Endothelial cell of umbilical vein (primary cell): Measurements from ENCODE around the gene CDC25A.

Experiments used
- CTCF ChIP-seq, 2 donors: IDR thresholded peaks; 1 replicate in 1 of 2; 2 replicates in 1 of 2; pipeline ENCODE4 v1.5.1; 2011; ENCODE audit warnings: low read length in 2 of 2, mild to moderate bottlenecking in 2 of 2, moderate library complexity in 2 of 2, control low read depth in 1 of 2, inconsistent platforms in 1 of 2, low read depth in 1 of 2; ENCODE audit not compliant: insufficient read depth in 1 of 2; ENCODE audit errors: extremely low read depth in 1 of 2
- EZH2 ChIP-seq: IDR thresholded peaks from 2 replicates; pipeline ENCODE4 v1.6.1; 2012; ENCODE audit warnings: borderline replicate concordance, low read depth, mild to moderate bottlenecking, moderate library complexity, low read length, inconsistent platforms; ENCODE audit not compliant: severe bottlenecking
- FOS ChIP-seq: IDR thresholded peaks from 2 replicates; pipeline ENCODE4 v1.6.1; 2011; ENCODE audit warnings: mild to moderate bottlenecking, low read length, moderate library complexity, borderline replicate concordance; ENCODE audit not compliant: insufficient read depth
- MYC ChIP-seq: IDR thresholded peaks from one replicate; pipeline ENCODE4 v1.6.1; 2011; ENCODE audit warnings: mild to moderate bottlenecking, low read depth, low read length
- POLR2A ChIP-seq: IDR thresholded peaks from 2 replicates; pipeline ENCODE4 v1.6.1; 2012; ENCODE audit warnings: low read depth, mild to moderate bottlenecking, control low read depth, low read length
- POLR2AphosphoS5 ChIP-seq: IDR thresholded peaks from 2 replicates; pipeline ENCODE4 v1.6.1; 2012; ENCODE audit warnings: low read depth, mild to moderate bottlenecking, control low read depth, low read length, moderate library complexity; ENCODE audit not compliant: insufficient read depth

DNA sequence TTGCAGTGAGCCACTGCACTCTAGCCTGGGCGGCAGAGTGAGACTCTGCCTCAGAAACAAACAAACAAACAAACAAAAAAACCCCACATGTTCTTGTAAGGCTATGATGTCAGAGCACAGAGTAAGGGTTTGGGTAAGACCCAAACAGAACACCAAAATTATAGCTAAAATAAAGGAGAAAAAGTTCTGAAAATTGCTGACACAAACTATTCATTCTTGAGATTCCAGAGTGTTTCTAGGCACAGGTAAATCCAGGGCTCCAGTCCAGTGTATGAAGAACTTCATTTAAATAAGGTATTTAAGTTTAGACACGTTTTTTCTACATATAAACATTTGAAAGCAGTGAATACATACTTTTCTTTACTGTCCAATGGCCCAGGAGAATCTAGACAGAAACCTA is 3.9 kb downstream of the CDC25A start:
- TF ChIP-seq POLR2A: no peak
- TF ChIP-seq CTCF (IDR thresholded peaks at IDR 0.05; ENCODE audit: extremely low read depth in 1 of 2, insufficient read depth in 1 of 2, low read depth in 1 of 2, low read length in 2 of 2): no peak
- TF ChIP-seq EZH2: no peak
- TF ChIP-seq POLR2AphosphoS5: no peak
- TF ChIP-seq FOS: no peak
- TF ChIP-seq MYC: no peak
